ENCODE measurements around the gene PLOD2. TPM values are rescaled to one million over a fixed set of nuclear protein-coding genes. Genes with fewer than 3 reads are reported as not detected.

PLOD2 gene
- total RNA-seq, 4 donors from 2014 or later = 110 to 171 (median 156) TPM

GRCh38 chr3:146026547-146026946 is 134.4 kb downstream of the PLOD2 start:
- H3K27me3 ChIP-seq = no peaks in the 10 kb centered on the region
- no peak overlapping the region for H3K4me3 ChIP-seq (replicated peaks in 1 of 3)
- H3K4me1 ChIP-seq = no peaks in the 10 kb centered on the region
- H3K27ac ChIP-seq = no peak overlapping the region
- no peak for DNase-seq
- no peak for TF ChIP-seq POLR2A (IDR thresholded peaks at IDR 0.05)
- no peak for TF ChIP-seq CTCF (IDR thresholded peaks at IDR 0.05)
- no peaks in the 10 kb centered on the region for H3K9me3 ChIP-seq
- intact Hi-C loops (cut with DNase I) = no loop called here
- no peaks in the 10 kb centered on the region for H3K36me3 ChIP-seq
- WGBS, 2 donors = 47 to 63% methylated on average over 1 of the region's 1 CpG

GRCh38 chr3:146024260-146024659 is 136.7 kb downstream of the PLOD2 start:
- H3K27me3 ChIP-seq = no peaks in the 10 kb centered on the region
- no peaks in the 10 kb centered on the region for H3K36me3 ChIP-seq
- no peak for DNase-seq
- TF ChIP-seq POLR2A (IDR thresholded peaks at IDR 0.05) (no peak), CTCF (IDR thresholded peaks at IDR 0.05) (no peak)
- intact Hi-C loops (cut with DNase I) = no loop called here
- no peak overlapping the region for H3K4me3 ChIP-seq (replicated peaks in 1 of 3)
- H3K9me3 ChIP-seq = no peaks in the 10 kb centered on the region
- H3K27ac ChIP-seq = no peak overlapping the region
- 87 to 92% methylated on average over 1 of the region's 1 CpG for WGBS, 2 donors
- no peaks in the 10 kb centered on the region for H3K4me1 ChIP-seq

DNA sequence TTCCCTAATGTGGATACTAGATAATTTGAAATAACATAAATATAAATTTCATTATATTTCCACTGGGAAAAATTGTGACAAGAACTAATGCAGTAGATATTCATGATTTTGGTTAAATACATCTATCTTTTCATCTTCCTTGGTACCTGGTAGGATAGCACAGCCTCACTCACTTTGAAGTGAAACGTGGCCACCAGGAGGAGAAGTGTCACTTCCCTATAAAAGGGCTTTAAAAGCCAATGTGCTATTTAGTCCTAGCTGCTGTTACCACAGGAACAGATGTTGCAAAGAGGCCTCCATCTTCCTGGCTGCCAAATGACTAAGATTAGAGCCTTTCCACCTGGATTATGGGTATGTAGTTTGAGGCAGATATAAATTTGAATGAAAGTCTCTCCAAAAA is 140.0 kb downstream of the PLOD2 start:
- no peaks in the 10 kb centered on the region for H3K36me3 ChIP-seq
- H3K4me1 ChIP-seq = no peaks in the 10 kb centered on the region
- TF ChIP-seq POLR2A (IDR thresholded peaks at IDR 0.05) (no peak), CTCF (IDR thresholded peaks at IDR 0.05) (no peak)
- H3K27me3 ChIP-seq = no peaks in the 10 kb centered on the region
- intact Hi-C loops (cut with DNase I) = no loop called here
- H3K4me3 ChIP-seq (replicated peaks in 1 of 3) = no peak overlapping the region
- 41 to 80% methylated on average over 1 of the region's 1 CpG for WGBS, 2 donors
- H3K9me3 ChIP-seq = no peaks in the 10 kb centered on the region
- H3K27ac ChIP-seq = no peak overlapping the region
- no peak for DNase-seq

DNA sequence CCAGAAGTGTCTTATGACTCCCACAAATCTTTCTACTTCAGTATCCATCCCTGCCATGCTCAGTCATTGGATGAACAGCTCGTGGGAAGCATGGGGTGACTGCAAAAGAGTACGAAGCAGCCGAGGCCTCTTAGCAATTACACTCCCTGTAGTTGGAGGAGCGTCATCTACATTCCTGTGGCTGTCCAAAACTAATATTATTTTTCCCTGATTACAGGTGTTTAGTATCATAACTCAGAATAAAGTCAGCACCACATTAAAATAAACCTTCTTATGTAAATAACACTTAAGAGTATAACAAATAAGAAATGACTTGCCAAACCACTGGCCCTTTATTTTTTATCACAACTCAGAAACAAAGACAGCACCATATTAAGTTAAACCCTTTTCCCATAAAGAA is 141.5 kb downstream of the PLOD2 start:
- no peak for TF ChIP-seq CTCF (IDR thresholded peaks at IDR 0.05)
- no peak for TF ChIP-seq POLR2A (IDR thresholded peaks at IDR 0.05)
- H3K36me3 ChIP-seq = no peaks in the 10 kb centered on the region
- intact Hi-C loops (cut with DNase I) = no loop called here
- DNase-seq = no peak
- H3K27ac ChIP-seq = no peak overlapping the region
- H3K27me3 ChIP-seq = no peaks in the 10 kb centered on the region
- no peaks in the 10 kb centered on the region for H3K9me3 ChIP-seq
- H3K4me3 ChIP-seq (replicated peaks in 1 of 3) = no peak overlapping the region
- no peaks in the 10 kb centered on the region for H3K4me1 ChIP-seq
- 72 to 81% methylated on average over 4 of the region's 4 CpGs for WGBS, 2 donors

Other genes starting within 250 kb of the PLOD2 start
- 100 to 1,000 TPM in 1 of 4 donors, 10 to 100 TPM in 3; 61.6 to 110 (median 78.4) TPM for gene PLSCR4, start 89.9 kb upstream of the PLOD2 start, total RNA-seq

Data from thyroid gland (tissue), 4 donors.